ENCODE data around the gene HYAL2.

Gene HYAL2

DNA sequence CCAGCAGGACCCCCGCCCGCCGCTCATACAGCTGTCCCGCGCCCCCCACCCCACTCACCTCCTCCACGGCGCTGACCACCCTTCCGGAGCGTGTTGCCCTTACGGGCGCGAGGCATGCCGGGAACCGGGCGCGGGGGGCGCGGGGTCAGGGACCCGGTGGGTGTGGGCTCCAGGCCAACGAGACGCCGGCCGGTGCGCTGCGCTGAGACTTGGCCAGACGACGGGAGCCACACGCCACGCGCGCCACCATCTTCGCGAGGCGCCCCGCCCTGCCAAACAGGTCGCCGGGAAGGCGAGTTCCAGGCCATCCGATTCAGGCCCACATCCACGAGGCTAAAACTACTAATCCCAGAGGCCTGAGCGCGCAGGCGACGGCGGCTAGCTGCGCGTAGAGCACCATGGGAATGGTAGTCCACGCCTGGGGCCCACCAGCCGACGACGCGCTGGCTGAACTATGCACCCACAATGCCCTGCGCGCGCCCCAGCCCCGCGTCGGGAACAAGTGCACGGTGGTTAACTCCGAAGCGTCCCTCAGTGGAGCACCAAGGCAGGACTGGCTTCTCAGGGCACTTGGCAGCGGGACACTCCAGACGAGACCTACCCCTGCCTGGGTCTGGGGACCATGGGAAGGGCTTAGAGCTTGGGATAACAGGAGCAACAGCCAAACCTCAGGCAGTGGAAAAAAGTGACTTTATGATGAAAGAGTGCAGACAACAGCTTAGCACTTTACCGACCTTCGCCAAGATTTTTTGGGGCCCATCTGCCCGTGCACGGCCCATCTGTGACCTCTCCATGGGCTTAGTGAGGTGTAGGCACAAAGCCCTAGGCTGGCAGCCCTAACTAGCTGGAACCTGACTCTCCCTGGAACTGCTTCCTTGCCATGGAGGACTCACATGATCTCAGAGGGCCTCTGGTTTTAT, 30.1 kb downstream of the HYAL2 start, which contains the start of gene IFRD2 (continued):
- TF ChIP-seq ZEB2 (tag by site-specific recombination; IDR thresholded peaks at IDR 0.05) (peak; percentile 39; the same call in 1 of the 2 replicates), ZNF76 (tag by site-specific recombination; IDR thresholded peaks at IDR 0.05; ENCODE audit: borderline replicate concordance, low read depth) (peak; percentile 100), SP2 (tag by site-specific recombination; IDR thresholded peaks at IDR 0.05) (peak; percentile 58), ZNF24 (tag by site-specific recombination; IDR thresholded peaks at IDR 0.05) (peak; percentile 85), ZFP69B (tag by site-specific recombination; IDR thresholded peaks at IDR 0.05) (peak; percentile 96), ZBTB20 (tag by site-specific recombination; IDR thresholded peaks at IDR 0.05) (peak; percentile 93), SP3 (tag by site-specific recombination; IDR thresholded peaks at IDR 0.05) (peak; percentile 98), KLF8 (tag by site-specific recombination; IDR thresholded peaks at IDR 0.05) (peak; percentile 99), ZBTB8A (tag by site-specific recombination; IDR thresholded peaks at IDR 0.05) (0 out of 2 replicates have a peak, but pooled peaks have one; percentile 38), GLIS1 (tag by site-specific recombination; IDR thresholded peaks at IDR 0.05) (peak; percentile 41; the same call in 1 of the 2 replicates), ZXDB (tag by site-specific recombination; IDR thresholded peaks at IDR 0.05) (peak; percentile 72)
- TF ChIP-seq, protein P1, sequence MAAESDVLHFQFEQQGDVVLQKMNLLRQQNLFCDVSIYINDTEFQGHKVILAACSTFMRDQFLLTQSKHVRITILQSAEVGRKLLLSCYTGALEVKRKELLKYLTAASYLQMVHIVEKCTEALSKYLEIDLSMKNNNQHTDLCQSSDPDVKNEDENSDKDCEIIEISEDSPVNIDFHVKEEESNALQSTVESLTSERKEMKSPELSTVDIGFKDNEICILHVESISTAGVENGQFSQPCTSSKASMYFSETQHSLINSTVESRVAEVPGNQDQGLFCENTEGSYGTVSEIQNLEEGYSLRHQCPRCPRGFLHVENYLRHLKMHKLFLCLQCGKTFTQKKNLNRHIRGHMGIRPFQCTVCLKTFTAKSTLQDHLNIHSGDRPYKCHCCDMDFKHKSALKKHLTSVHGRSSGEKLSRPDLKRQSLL (tag by site-specific recombination; IDR thresholded peaks at IDR 0.05): no peak; the same call in 1 of the 2 replicates
- TF ChIP-seq, protein P2, sequence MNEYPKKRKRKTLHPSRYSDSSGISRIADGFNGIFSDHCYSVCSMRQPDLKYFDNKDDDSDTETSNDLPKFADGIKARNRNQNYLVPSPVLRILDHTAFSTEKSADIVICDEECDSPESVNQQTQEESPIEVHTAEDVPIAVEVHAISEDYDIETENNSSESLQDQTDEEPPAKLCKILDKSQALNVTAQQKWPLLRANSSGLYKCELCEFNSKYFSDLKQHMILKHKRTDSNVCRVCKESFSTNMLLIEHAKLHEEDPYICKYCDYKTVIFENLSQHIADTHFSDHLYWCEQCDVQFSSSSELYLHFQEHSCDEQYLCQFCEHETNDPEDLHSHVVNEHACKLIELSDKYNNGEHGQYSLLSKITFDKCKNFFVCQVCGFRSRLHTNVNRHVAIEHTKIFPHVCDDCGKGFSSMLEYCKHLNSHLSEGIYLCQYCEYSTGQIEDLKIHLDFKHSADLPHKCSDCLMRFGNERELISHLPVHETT (tag by site-specific recombination; IDR thresholded peaks at IDR 0.05): no peak; the same call in 1 of the 2 replicates

DNA sequence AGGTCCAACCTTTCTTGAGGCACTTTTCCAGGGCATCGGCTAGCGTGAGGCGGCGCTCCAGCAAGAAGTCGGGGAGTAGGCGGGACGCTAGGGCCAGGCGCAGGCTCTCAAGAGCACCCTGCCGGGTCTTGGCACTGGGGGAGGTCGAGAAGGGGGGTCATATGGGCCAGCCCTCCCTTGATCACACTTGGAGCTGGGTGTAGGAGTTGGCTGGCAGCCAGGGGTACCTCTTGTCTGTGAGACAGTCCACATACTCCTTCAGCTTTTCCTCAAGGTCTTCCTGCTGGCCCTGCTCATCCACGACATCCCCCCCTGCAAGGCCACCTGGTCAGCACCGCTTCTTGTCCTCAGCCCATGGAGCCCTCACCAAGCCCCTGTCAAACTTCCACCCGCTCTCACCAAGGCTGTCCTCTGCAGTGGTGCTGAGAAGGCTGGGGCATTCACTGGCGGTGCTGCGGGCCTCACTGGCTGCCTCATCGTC, 32.3 kb downstream of the HYAL2 start:
- Histone ChIP-seq H3K4me3 (ENCODE audit: low read depth, low read length) (no peak overlapping the region), H3K27ac (ENCODE audit: extremely low read depth, low read depth, low read length) (no peak overlapping the region), H3K4me1 (ENCODE audit: control insufficient read depth, insufficient read depth, low read length) (no peaks in the 10 kb centered on the region), H3K36me3 (ENCODE audit: control insufficient read depth in 2 of 2, insufficient read depth in 1 of 2, low read length in 2 of 2) (peaks cover 0 to 46% of the 10 kb centered on the region in 2 experiments; a peak in 1 of 3 replicates), H3K9me3 (ENCODE audit: control insufficient read depth, insufficient read depth, low read depth, low read length) (no peaks in the 10 kb centered on the region)
- ChIA-PET POLR2A (interaction anchor here (0.6 to 1.2 kb wide), 2 partner anchors 16 to 47 kb away, joined by 5 read pairs; no protein-coding TSS in a partner anchor), CTCF (interaction anchor here (0.6 kb wide), 1 partner anchor 488 kb away, joined by 3 read pairs; no protein-coding TSS in a partner anchor)
- TF ChIP-seq EGR2 (tag by site-specific recombination; IDR thresholded peaks at IDR 0.05; ENCODE audit: low read depth) (peak; percentile 31; the same call in 1 of the 2 replicates), ZNF114 (tag by site-specific recombination; IDR thresholded peaks at IDR 0.05) (no peak), HOXD13 (CRISPR knock-in tag; IDR thresholded peaks at IDR 0.05; ENCODE audit: borderline replicate concordance) (no peak), GLIS1 (tag by site-specific recombination; IDR thresholded peaks at IDR 0.05) (0 out of 2 replicates have a peak, but pooled peaks have one; percentile 14), ZNF302 (tag by site-specific recombination; IDR thresholded peaks at IDR 0.05; ENCODE audit: low read depth) (no peak), ZNF404 (tag by site-specific recombination; IDR thresholded peaks at IDR 0.05) (no peak)
- TF ChIP-seq, protein P3, sequence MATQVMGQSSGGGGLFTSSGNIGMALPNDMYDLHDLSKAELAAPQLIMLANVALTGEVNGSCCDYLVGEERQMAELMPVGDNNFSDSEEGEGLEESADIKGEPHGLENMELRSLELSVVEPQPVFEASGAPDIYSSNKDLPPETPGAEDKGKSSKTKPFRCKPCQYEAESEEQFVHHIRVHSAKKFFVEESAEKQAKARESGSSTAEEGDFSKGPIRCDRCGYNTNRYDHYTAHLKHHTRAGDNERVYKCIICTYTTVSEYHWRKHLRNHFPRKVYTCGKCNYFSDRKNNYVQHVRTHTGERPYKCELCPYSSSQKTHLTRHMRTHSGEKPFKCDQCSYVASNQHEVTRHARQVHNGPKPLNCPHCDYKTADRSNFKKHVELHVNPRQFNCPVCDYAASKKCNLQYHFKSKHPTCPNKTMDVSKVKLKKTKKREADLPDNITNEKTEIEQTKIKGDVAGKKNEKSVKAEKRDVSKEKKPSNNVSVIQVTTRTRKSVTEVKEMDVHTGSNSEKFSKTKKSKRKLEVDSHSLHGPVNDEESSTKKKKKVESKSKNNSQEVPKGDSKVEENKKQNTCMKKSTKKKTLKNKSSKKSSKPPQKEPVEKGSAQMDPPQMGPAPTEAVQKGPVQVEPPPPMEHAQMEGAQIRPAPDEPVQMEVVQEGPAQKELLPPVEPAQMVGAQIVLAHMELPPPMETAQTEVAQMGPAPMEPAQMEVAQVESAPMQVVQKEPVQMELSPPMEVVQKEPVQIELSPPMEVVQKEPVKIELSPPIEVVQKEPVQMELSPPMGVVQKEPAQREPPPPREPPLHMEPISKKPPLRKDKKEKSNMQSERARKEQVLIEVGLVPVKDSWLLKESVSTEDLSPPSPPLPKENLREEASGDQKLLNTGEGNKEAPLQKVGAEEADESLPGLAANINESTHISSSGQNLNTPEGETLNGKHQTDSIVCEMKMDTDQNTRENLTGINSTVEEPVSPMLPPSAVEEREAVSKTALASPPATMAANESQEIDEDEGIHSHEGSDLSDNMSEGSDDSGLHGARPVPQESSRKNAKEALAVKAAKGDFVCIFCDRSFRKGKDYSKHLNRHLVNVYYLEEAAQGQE (tag by site-specific recombination; IDR thresholded peaks at IDR 0.05): 0 out of 2 replicates have a peak, but pooled peaks have one; percentile 25
